OCI-LY7 (cell line): ENCODE measurements around the gene STXBP2. TPM values are rescaled to one million over a fixed set of nuclear protein-coding genes. Genes with fewer than 3 reads are reported as not detected.

ENCODE experiments used
- BruUV-seq: library from RNA; stranded (reverse); fragments of 400-500 nt; replicated peaks from 2 replicates; lab custom pipeline; 2021; lab: Mats Ljungman, UMichigan
- CTCF ChIA-PET: fragments of 300-600 bp; sonication (Branson Sonifier 250); formaldehyde crosslinking; loops from one replicate; lab custom pipeline; 2022; ENCODE audit warnings: antibody characterized with exemption; ENCODE audit not compliant: unreplicated experiment; lab: Charles Lee
- POLR2A ChIA-PET: fragments of 300-600 bp; sonication (Branson Sonifier 250); formaldehyde crosslinking; loops from one replicate; lab custom pipeline; 2022; ENCODE audit warnings: antibody characterized with exemption; lab: Charles Lee
- DNase-seq: peaks from one replicate; pipeline ENCODE4 v3.0.0-alpha.2; 2015; ENCODE audit warnings: low spot score
- H2AFZ ChIP-seq: fragments of 200-600 bp; sonication (generic), shearing (Covaris generic); 2 replicates; pipeline ENCODE4 v1.6.1; 2014; ENCODE audit warnings: mild to moderate bottlenecking, antibody characterized with exemption, low read length, moderate library complexity
- H3K27ac ChIP-seq: fragments of 200-600 bp; sonication (generic); 2 replicates; pipeline ENCODE4 v1.5.1; 2014; ENCODE audit warnings: mixed run types, low read depth, mild to moderate bottlenecking, moderate library complexity, low read length, inconsistent platforms; ENCODE audit not compliant: poor library complexity, severe bottlenecking
- H3K36me3 ChIP-seq: fragments of 200-600 bp; sonication (generic); 2 replicates; pipeline ENCODE4 v1.6.1; 2014; ENCODE audit warnings: mild to moderate bottlenecking, antibody characterized with exemption, low read length, moderate library complexity, mixed read lengths; ENCODE audit not compliant: insufficient read depth
- H3K4me1 ChIP-seq: fragments of 200-600 bp; sonication (generic); 2 replicates; pipeline ENCODE4 v1.5.1; 2014; ENCODE audit warnings: mild to moderate bottlenecking, low read length; ENCODE audit not compliant: insufficient read depth, poor library complexity, severe bottlenecking
- H3K4me2 ChIP-seq: fragments of 200-600 bp; sonication (generic); 2 replicates; pipeline ENCODE4 v1.6.1; 2014; ENCODE audit warnings: mild to moderate bottlenecking, low read length
- H3K4me3 ChIP-seq: fragments of 200-600 bp; sonication (generic); 2 replicates; pipeline ENCODE4 v1.5.1; 2014; ENCODE audit warnings: mild to moderate bottlenecking, low read depth, low read length; ENCODE audit not compliant: poor library complexity, severe bottlenecking
- H3K79me2 ChIP-seq: fragments of 200-600 bp; sonication (generic); 2 replicates; pipeline ENCODE4 v1.6.1; 2016; ENCODE audit warnings: low read depth, mild to moderate bottlenecking, low read length, moderate library complexity, mixed read lengths; ENCODE audit not compliant: insufficient read depth
- H3K9me2 ChIP-seq: fragments of 200-600 bp; sonication (generic); 2 replicates; pipeline ENCODE4 v1.6.1; 2016; ENCODE audit warnings: mild to moderate bottlenecking, low read length, mixed read lengths; ENCODE audit not compliant: insufficient read depth
- H3K9me3 ChIP-seq: fragments of 200-600 bp; sonication (generic); 2 replicates; pipeline ENCODE4 v1.6.1; 2014; ENCODE audit warnings: mild to moderate bottlenecking, mixed run types, low read length, mixed read lengths
- H4K20me1 ChIP-seq: fragments of 200-600 bp; sonication (generic); 2 replicates; pipeline ENCODE4 v1.6.1; 2014; ENCODE audit warnings: mild to moderate bottlenecking, antibody characterized with exemption, low read length, moderate library complexity, mixed read lengths; ENCODE audit not compliant: insufficient read depth
- EZH2phosphoT487 ChIP-seq: fragments of 200-600 bp; sonication (generic); IDR thresholded peaks from 2 replicates; pipeline ENCODE4 v1.6.1; 2018; ENCODE audit warnings: low read depth, borderline replicate concordance, mild to moderate bottlenecking, mixed run types, antibody characterized with exemption, low read length, moderate library complexity, mixed read lengths
- intact Hi-C: fragments of 100-400 bp; cut with micrococcal nuclease; formaldehyde crosslinking; loops from one replicate; pipeline ENCODE4 v1.10.0; 2022; ENCODE audit not compliant: unreplicated experiment
- total RNA-seq, 2 experiments: library from RNA; depleted of rRNA in 1 of 2; stranded (reverse); fragments of >200 nt in 1 of 2; shearing (Covaris generic) in 1 of 2; gene quantifications; 2 replicates each; pipeline ENCODE4 v1.2.3, GENCODE V29; 2014 to 2022
- TF ChIP-seq, protein P1 (sequence below): fragments of 200-600 bp; sonication (generic); conservative IDR thresholded peaks from 2 replicates; pipeline ENCODE4 v1.5.1; 2014; ENCODE audit warnings: mild to moderate bottlenecking, antibody characterized with exemption, low read length, moderate library complexity, mixed read lengths

STXBP2 gene
- total RNA-seq, 2 experiments from 2014 or later = 43.0 to 138 TPM

DNA sequence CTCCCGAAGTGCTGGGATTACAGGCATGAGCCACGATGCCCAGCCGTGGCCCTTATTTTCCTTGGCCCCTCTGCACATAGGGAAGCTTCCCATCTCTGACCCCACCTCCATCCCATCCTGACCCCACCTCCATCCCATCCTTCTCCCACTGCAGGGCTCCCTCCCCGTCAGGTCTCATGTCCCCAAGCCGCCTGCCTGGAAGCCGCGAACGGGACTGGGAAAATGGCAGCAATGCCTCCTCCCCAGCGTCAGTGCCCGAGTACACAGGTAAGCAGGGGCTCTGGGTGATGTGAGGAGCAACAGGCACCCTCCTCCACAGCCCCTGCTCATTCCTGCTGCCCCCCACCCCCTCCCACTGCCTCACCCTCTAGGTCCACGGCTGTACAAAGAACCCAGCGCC, 19.7 kb upstream of the STXBP2 start:
- POLR2A ChIA-PET = no interaction called here
- no peak for DNase-seq
- H3K4me1 ChIP-seq = no peaks in the 10 kb centered on the region
- no peaks in the 10 kb centered on the region for H3K79me2 ChIP-seq
- H3K9me3 ChIP-seq = no peaks in the 10 kb centered on the region
- H4K20me1 ChIP-seq = no peaks in the 10 kb centered on the region
- H3K27ac ChIP-seq = no peak overlapping the region
- TF ChIP-seq EZH2phosphoT487 = no peak
- TF ChIP-seq, protein P1, sequence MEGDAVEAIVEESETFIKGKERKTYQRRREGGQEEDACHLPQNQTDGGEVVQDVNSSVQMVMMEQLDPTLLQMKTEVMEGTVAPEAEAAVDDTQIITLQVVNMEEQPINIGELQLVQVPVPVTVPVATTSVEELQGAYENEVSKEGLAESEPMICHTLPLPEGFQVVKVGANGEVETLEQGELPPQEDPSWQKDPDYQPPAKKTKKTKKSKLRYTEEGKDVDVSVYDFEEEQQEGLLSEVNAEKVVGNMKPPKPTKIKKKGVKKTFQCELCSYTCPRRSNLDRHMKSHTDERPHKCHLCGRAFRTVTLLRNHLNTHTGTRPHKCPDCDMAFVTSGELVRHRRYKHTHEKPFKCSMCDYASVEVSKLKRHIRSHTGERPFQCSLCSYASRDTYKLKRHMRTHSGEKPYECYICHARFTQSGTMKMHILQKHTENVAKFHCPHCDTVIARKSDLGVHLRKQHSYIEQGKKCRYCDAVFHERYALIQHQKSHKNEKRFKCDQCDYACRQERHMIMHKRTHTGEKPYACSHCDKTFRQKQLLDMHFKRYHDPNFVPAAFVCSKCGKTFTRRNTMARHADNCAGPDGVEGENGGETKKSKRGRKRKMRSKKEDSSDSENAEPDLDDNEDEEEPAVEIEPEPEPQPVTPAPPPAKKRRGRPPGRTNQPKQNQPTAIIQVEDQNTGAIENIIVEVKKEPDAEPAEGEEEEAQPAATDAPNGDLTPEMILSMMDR = no peak
- H3K9me2 ChIP-seq = no peaks in the 10 kb centered on the region
- intact Hi-C loops = no loop called here
- CTCF ChIA-PET = no interaction called here
- H2AFZ ChIP-seq = no peak overlapping the region
- H3K4me2 ChIP-seq = no peak overlapping the region
- no peak overlapping the region for H3K4me3 ChIP-seq
- H3K36me3 ChIP-seq = peaks cover 20% of the 10 kb centered on the region
- BruUV-seq = no TSS peak

DNA sequence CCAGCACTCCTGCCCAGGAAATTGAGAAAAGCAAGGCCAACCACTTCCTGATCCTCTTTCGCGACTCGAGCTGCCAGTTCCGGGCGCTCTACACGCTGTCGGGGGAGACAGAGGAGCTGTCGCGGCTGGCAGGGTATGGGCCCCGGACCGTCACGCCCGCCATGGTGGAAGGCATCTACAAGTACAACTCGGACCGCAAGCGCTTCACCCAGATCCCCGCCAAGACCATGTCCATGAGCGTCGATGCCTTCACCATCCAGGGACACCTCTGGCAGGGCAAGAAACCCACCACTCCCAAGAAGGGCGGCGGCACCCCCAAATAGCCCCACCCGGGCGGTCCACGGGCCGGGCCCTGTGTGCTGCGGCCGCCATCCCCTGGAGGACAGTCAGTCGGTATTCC, 19.2 kb upstream of the STXBP2 start:
- CTCF ChIA-PET = interaction anchor here (0.9 kb wide), 1 partner anchor 12 kb away, joined by 3 read pairs; no protein-coding TSS in a partner anchor
- peaks cover 22% of the 10 kb centered on the region for H3K36me3 ChIP-seq
- no peak overlapping the region for H3K27ac ChIP-seq

GRCh38 chr19:7618348-7618747, 18.6 kb upstream of the STXBP2 start:
- no peak for DNase-seq
- no peak overlapping the region for H3K27ac ChIP-seq
- H3K4me2 ChIP-seq = no peak overlapping the region
- intact Hi-C loops = no loop called here
- ChIA-PET POLR2A (no interaction called here), CTCF (interaction anchor here (0.9 kb wide), 1 partner anchor 13 kb away, joined by 3 read pairs; no protein-coding TSS in a partner anchor)
- H3K4me3 ChIP-seq = no peak overlapping the region
- no peaks in the 10 kb centered on the region for H3K79me2 ChIP-seq
- no peak overlapping the region for H2AFZ ChIP-seq
- H3K9me3 ChIP-seq = no peaks in the 10 kb centered on the region
- BruUV-seq = no TSS peak
- no peaks in the 10 kb centered on the region for H3K4me1 ChIP-seq
- H3K36me3 ChIP-seq = peaks cover 28% of the 10 kb centered on the region
- no peaks in the 10 kb centered on the region for H3K9me2 ChIP-seq
- no peaks in the 10 kb centered on the region for H4K20me1 ChIP-seq
- TF ChIP-seq EZH2phosphoT487 = no peak
- TF ChIP-seq, protein P1 = no peak

More for the DNA sequence above, 19.2 kb upstream of the STXBP2 start:
- no peak overlapping the region for H3K4me3 ChIP-seq
- H3K79me2 ChIP-seq = no peaks in the 10 kb centered on the region
- no peaks in the 10 kb centered on the region for H4K20me1 ChIP-seq
- intact Hi-C loops = no loop called here
- DNase-seq = no peak
- POLR2A ChIA-PET = no interaction called here
- H3K9me2 ChIP-seq = no peaks in the 10 kb centered on the region
- H3K9me3 ChIP-seq = no peaks in the 10 kb centered on the region
- no peaks in the 10 kb centered on the region for H3K4me1 ChIP-seq
- TF ChIP-seq, protein P1 = no peak
- no peak for TF ChIP-seq EZH2phosphoT487
- no peak overlapping the region for H3K4me2 ChIP-seq
- no peak overlapping the region for H2AFZ ChIP-seq
- BruUV-seq = no TSS peak
